ENCODE data around the gene FAM72D. TPM values are rescaled to one million over a fixed set of nuclear protein-coding genes. Genes with fewer than 3 reads are reported as not detected.

Gene FAM72D
- 5.2 to 6.3 TPM (median 5.2 TPM) in 5 replicates for total RNA-seq (2022; extraction: Qiagen RNA extraction; ENCODE audit: low read depth)

GRCh38 chr1:145095284-145096057 is at the start of gene FAM72D, which contains the start of gene SRGAP2B:
Gene FAM72D, plus strand, starts transcription at chr1:145095974. Its CDS starts 874 bp downstream, at chr1:145096848.
Gene SRGAP2B, minus strand, starts transcription at chr1:145095328. Its CDS starts 2,427 bp downstream, at chr1:145092901.

Other genes with a start within 250 kb of the FAM72D start
- gene SRGAP2B, start 646 bp upstream of the FAM72D start, total RNA-seq (2022; extraction: Qiagen RNA extraction; ENCODE audit: low read depth), result 13.4 to 18.2 TPM (median 17.1 TPM) in 5 replicates
- gene PPIAL4D, start 146.2 kb downstream of the FAM72D start, total RNA-seq (2022; extraction: Qiagen RNA extraction; ENCODE audit: low read depth), result not detected in 5 replicates